Smooth muscle cell (in vitro differentiated cells): ENCODE data around the gene VPS26C. TPM values are rescaled to one million over a fixed set of nuclear protein-coding genes. Genes with fewer than 3 reads are reported as not detected.

Experiments
- DNase-seq: peaks from one replicate; lab custom pipeline; 2025; ENCODE audit not compliant: unreplicated experiment; lab: John Stamatoyannopoulos, UW
- H2AFZ ChIP-seq: fragments of 200-600 bp; sonication (generic); 2 replicates; pipeline ENCODE4 v1.6.0; 2016; ENCODE audit warnings: antibody characterized with exemption, low read depth, mild to moderate bottlenecking
- H3F3A ChIP-seq: fragments of 200-600 bp; sonication (generic); 2 replicates; pipeline ENCODE4 v1.6.0; 2017; ENCODE audit warnings: antibody characterized with exemption, low read depth
- H3K27ac ChIP-seq: fragments of 200-600 bp; sonication (generic); 2 replicates; pipeline ENCODE4 v1.5.1; 2016; ENCODE audit warnings: low read depth, mild to moderate bottlenecking
- H3K27me3 ChIP-seq: fragments of 200-600 bp; sonication (generic); 2 replicates; pipeline ENCODE4 v1.6.1; 2016; ENCODE audit warnings: low read depth, mild to moderate bottlenecking
- H3K36me3 ChIP-seq: fragments of 200-600 bp; sonication (generic); 2 replicates; pipeline ENCODE4 v1.5.1; 2016; ENCODE audit warnings: low read depth
- H3K4me1 ChIP-seq: fragments of 200-600 bp; sonication (generic); 2 replicates; pipeline ENCODE4 v1.5.1; 2016; ENCODE audit warnings: low read depth
- H3K4me2 ChIP-seq: fragments of 200-600 bp; sonication (generic); 2 replicates; pipeline ENCODE4 v1.6.0; 2016; ENCODE audit warnings: mild to moderate bottlenecking
- H3K4me3 ChIP-seq: fragments of 200-600 bp; sonication (generic); 2 replicates; pipeline ENCODE4 v1.5.1; 2016; ENCODE audit warnings: mild to moderate bottlenecking
- H3K79me2 ChIP-seq: fragments of 200-600 bp; sonication (generic); 2 replicates; pipeline ENCODE4 v1.6.0; 2016; ENCODE audit warnings: low read depth, mild to moderate bottlenecking
- H3K9ac ChIP-seq: fragments of 200-600 bp; sonication (generic); 2 replicates; pipeline ENCODE4 v1.6.0; 2016; ENCODE audit warnings: low read depth
- H3K9me3 ChIP-seq: fragments of 200-600 bp; sonication (generic); replicated peaks from 2 replicates; pipeline ENCODE4 v1.5.1; 2016; ENCODE audit warnings: low read depth
- H4K20me1 ChIP-seq: fragments of 200-600 bp; sonication (generic); 2 replicates; pipeline ENCODE4 v1.6.0; 2016; ENCODE audit warnings: low read depth
- CTCF ChIP-seq: fragments of 200-600 bp; sonication (generic); IDR thresholded peaks from 2 replicates; pipeline ENCODE4 v1.5.1; 2017; ENCODE audit warnings: borderline replicate concordance, mild to moderate bottlenecking, antibody characterized with exemption; ENCODE audit not compliant: insufficient read depth, poor library complexity, severe bottlenecking
- WGBS: methylation state at CpG from one replicate; pipeline ENCODE4 v1.1.7; 2016; ENCODE audit warnings: low lambda C conversion rate; 5-methylcytosine and 5-hydroxymethylcytosine counted together
- polyA plus RNA-seq: library from polyadenylated mRNA; unstranded; fragments of >200 nt; fragmentation: Nextera tagmentation; extraction: Ambion mirVana; gene quantifications from 2 replicates; pipeline ENCODE4 v1.2.1, GENCODE V29; 2016
- total RNA-seq: library from RNA; depleted of rRNA; stranded (reverse); fragments of >200 nt; gene quantifications from 2 replicates; pipeline ENCODE4 v1.2.3, GENCODE V29; 2014

The VPS26C gene
- total and polyA plus RNA-seq, 2 experiments from 2014 or later = 31.7 to 50.3 TPM

- Histone ChIP-seq H3K27ac (no peak overlapping the region), H3K79me2 (peaks cover 52% of the 10 kb centered on the region), H3K27me3 (no peaks in the 10 kb centered on the region), H3K4me1 (no peaks in the 10 kb centered on the region), H3K9ac (no peak overlapping the region), H2AFZ (no peak overlapping the region), H3K36me3 (no peaks in the 10 kb centered on the region), H3K9me3 (no peaks in the 10 kb centered on the region), H3K4me2 (no peak overlapping the region), H3K4me3 (no peak overlapping the region), H3F3A (no peaks in the 10 kb centered on the region), H4K20me1 (peaks cover 56% of the 10 kb centered on the region)
- TF ChIP-seq CTCF = no peak
- WGBS = 87% methylated on average over 8 of the region's 8 CpGs
- no peak for DNase-seq
These were observed 26.2 kb downstream of the VPS26C start for GRCh38 chr21:37240978-37241377.

- WGBS = 72% methylated on average over 4 of the region's 4 CpGs
- H3K27ac ChIP-seq = no peak overlapping the region
- H3K79me2 ChIP-seq = peaks cover 25% of the 10 kb centered on the region
- DNase-seq = no peak
- H3K4me2 ChIP-seq = no peak overlapping the region
- no peak for TF ChIP-seq CTCF
- no peak overlapping the region for H2AFZ ChIP-seq
- no peak overlapping the region for H3K4me3 ChIP-seq
- peaks cover 24% of the 10 kb centered on the region for H4K20me1 ChIP-seq
- no peaks in the 10 kb centered on the region for H3F3A ChIP-seq
- no peaks in the 10 kb centered on the region for H3K27me3 ChIP-seq
- H3K9ac ChIP-seq = no peak overlapping the region
- no peaks in the 10 kb centered on the region for H3K4me1 ChIP-seq
- no peaks in the 10 kb centered on the region for H3K9me3 ChIP-seq
- no peaks in the 10 kb centered on the region for H3K36me3 ChIP-seq
These were observed 29.4 kb downstream of the VPS26C start for GRCh38 chr21:37237764-37238163.

GRCh38 chr21:37237346-37237745 lies 29.8 kb downstream of the VPS26C start:
- Histone ChIP-seq H3F3A (no peaks in the 10 kb centered on the region), H3K9ac (no peak overlapping the region), H3K4me2 (no peak overlapping the region), H4K20me1 (peaks cover 20% of the 10 kb centered on the region), H3K79me2 (peaks cover 24% of the 10 kb centered on the region), H2AFZ (no peak overlapping the region), H3K36me3 (no peaks in the 10 kb centered on the region), H3K27ac (no peak overlapping the region), H3K27me3 (no peaks in the 10 kb centered on the region), H3K9me3 (no peaks in the 10 kb centered on the region), H3K4me3 (no peak overlapping the region), H3K4me1 (no peaks in the 10 kb centered on the region)
- 91% methylated on average over 2 of the region's 2 CpGs for WGBS
- DNase-seq = no peak
- TF ChIP-seq CTCF = no peak

- 98% methylated on average over 9 of the region's 9 CpGs for WGBS
- no peak for DNase-seq
- Histone ChIP-seq H3K36me3 (peaks cover 9% of the 10 kb centered on the region), H3K27me3 (no peaks in the 10 kb centered on the region), H4K20me1 (no peaks in the 10 kb centered on the region), H3K9ac (no peak overlapping the region), H3K4me1 (no peaks in the 10 kb centered on the region), H3F3A (no peaks in the 10 kb centered on the region), H3K4me2 (no peak overlapping the region), H3K27ac (no peak overlapping the region), H3K9me3 (no peaks in the 10 kb centered on the region), H3K79me2 (no peaks in the 10 kb centered on the region), H3K4me3 (no peak overlapping the region), H2AFZ (no peak overlapping the region)
- no peak for TF ChIP-seq CTCF
These were observed 33.5 kb downstream of the VPS26C start for GRCh38 chr21:37233551-37234146.
